ENCODE data around the gene OPN1SW.

Gene OPN1SW

DNA sequence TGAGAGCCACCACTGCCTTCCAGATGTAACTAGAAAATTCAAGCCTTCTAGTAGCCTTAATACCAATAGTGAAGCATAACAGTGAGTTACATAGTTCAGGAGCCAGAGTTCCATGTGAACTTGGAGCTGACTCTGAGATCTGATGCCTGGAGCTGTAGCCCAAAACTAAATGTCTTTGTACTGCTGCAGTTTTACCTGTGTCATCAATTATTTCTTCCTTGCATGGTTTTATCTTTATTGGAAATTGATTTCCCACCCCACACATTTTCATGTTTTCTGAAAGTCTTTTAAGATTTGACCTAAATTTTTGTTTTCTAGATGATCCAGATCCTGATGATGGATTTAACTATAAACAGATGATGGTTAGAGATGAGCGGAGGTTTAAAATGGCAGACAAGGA lies 17.0 kb downstream of the OPN1SW start:
- no peak for DNase-seq (ENCODE audit: low read depth)

DNA sequence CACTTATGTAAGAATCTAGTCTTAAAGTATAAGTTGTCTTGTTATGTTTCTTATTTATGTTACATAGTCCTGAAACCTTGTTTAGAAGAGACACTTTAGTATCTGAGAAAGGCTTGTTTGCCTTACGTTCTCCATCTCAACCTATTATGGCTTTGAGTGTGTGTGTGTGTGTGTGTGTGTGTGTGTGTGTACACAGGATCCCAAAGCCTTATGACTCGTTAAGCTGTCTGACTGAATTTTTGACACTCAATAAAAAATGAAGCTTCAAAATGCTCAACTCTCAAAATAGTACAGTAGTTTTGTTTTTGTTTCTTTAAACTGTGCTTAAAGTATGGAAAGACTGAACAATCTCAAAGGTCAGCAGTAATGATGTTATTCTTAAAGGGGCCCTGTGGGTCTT lies 18.4 kb downstream of the OPN1SW start:
- DNase-seq (ENCODE audit: low read depth), result no peak

DNA sequence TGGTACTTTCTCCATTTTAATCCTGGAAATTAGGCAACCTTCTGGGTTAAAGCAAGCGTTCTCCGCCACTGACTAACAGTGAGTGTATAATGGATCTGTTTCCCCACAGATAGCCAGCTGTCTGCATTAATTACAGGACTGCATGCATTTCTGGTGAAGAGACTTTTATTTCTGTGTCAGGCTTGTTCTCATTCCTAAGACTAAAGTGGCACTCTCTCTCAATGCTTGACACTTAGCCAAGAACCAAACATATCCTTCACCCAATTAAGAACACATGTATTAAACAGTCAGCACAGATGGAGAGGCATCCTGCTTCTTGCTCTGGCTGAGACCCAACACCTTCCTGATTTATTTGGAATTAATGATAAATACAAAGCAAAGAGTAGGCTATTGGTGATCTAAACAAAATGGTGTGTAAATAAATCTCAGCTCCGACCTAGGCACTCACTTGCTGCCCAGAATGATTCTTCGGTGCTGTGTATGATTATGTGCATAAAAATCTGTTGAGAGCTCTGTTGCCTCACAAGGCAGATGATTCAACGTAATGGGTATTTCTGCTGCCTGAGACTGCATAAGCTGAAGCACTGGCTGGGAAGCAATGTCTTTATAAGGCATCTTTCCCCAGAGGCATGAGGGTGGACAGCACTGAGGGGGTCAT lies 19.6 kb downstream of the OPN1SW start:
- DNase-seq (ENCODE audit: low read depth), result no peak

DNA sequence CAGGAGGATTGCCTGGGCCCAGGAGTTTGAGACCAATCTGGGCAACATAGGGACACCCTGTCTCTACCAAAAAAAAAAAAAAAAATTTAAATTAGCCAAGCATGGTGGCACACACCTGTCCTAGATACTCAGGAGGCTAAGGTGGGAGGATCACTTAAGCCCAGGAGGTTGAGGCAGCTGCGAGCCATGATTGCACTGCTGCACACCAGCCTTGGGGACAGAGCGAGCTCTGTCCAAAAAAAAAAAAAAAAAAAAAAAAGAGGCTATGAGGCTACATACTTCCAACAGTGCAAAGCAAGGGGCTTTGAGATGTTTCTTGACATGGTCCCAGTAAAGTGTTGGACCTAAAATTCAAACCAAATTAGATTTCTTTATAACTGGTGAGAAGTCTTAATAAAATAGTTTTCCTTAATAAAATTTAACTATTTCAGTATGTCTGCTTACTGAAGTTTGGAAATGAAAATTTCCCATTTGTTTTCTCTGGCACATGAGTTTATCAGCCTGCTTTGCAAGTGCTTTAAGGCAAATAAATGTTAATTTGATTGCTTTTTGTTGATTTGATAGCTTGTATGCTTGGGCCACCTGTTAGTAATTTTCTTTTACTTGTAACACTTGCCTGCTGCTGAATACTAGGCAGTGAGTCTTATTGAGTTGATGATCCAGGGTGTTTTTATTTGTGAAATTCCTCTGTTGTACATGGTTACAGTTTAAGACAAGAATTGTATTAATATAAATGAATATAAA lies 20.3 kb downstream of the OPN1SW start:
- DNase-seq (ENCODE audit: low read depth), result no peak

DNA sequence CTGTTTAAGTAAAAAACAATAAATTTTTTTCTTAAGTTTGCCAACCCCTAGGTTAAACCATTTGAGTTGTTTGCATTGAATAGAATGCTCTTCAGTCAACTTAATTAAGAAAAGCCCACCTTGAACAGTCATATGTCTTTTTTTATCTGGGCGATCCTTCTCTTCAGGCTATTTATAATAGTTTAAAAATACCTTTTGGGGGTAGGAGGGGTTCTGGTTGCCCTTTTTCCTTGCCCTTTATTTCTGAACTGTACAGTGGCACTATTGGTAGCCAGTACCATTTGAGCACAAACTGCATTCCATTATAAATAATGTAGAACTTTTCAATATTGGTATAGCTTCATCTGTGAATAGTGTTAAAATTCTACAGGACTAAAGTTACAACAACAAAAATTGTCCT lies 23.3 kb downstream of the OPN1SW start:
- no peak for DNase-seq (ENCODE audit: low read depth)

DNA sequence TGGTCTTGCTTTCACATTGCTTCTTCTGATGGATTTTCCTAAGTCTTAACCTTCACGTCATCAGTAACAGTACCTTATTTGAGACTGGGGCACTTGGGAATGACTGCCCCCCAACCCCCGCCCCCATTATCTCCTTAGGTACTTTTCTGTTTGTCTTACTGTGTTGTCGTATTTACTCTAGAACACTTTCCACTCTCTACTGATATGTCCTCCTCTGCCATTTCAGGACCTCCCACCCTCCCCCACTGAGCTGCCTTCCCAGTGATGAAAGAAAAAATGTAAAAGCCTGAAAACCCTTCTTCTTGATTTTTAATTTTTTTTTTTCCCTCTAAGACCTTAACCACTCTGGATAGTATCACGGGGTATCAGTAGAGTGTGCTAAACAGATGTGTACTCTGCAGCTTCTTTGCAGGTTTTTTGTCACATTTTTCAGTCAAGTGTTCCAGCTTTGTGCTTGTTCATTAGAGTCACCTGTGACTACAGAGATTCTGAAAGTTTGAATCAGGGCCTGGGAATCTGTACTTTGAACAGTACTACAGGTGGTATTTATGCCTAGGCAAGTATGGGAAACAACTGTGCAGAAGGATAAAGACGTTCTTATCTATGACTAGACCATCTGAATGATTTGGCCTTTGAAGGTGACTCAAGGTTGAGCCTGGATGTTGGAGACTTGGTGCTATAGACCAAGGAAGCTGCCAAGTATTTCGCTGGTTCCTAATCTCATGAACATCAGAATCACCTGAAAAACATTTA lies 28.1 kb downstream of the OPN1SW start:
- no peak for DNase-seq (ENCODE audit: low read depth)

DNA sequence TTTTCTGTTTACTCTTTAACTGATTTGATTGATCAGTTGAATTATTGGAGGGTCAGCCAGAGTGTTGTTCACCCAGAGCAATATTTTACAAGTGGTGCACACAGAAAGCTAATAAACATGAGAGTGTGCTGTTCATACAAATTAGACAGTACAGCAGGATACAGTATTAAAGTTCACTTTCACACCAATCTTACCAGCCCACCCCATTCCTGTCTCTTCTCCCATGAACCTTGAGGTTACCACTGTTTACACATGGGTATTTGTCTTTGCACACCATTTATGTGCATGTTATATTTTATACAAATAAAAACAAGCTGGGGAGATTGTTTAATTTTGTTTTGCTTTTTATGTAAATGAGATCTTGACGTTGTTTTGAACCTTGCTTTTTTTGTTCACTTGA lies 29.9 kb downstream of the OPN1SW start:
- no peak for DNase-seq (ENCODE audit: low read depth)

DNA sequence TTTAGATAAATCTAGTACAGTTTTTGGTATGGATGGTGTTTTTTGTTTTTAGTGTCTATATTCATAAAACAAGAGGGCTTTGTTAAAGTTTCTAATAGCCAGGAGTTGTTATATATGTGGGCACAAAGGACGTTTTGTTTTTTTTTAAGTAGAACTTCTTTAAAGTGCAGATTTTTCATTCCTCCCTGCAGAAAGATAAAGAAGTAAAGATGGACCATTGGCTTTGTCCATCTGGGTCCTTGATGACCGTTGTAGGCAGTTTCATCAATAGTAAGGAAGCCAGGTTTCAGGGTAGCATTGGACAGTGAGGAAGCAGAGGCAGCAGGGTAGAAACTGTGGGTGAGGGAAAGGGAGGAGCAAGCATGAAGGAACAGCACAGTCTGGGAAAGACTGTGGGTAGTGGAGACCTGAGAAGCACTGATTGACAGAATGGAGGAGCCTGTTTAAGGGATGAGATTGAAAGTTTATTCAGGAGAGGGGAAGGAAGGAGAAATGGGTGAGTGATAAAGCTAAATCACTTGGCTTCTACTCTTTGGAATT lies 31.2 kb downstream of the OPN1SW start:
- no peak for DNase-seq (ENCODE audit: low read depth)

DNA sequence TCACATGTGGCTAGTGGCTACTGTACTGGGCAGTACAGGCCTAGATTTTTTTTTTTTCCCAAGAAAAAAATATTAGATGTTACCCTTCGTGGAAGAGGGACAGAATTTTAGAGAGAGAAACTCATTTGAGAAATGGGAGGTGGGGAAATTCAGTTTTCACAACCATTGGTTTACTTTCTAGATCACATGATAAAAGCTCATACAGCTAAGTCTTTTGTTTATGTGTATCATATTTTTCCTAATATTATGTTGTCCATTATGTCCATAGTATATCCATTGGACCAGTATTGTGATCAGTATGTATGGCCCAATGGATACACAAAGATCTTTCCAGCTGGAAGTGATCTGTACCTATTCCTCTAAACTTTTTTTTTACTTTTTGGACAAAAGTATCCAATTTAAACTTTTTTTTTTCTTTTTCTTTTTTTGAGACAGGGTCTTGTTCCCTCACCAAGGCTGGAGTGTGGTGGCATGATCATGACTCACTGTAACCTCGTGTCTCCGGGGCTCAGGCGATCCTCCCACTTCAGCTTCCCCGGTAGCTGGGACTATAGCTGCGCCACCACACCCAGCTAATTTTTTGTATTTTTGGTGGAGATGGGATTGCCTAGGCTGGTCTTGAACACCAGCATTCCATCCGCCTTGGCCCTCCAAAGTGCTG lies 32.4 kb downstream of the OPN1SW start:
- DNase-seq (ENCODE audit: low read depth), result no peak

DNA sequence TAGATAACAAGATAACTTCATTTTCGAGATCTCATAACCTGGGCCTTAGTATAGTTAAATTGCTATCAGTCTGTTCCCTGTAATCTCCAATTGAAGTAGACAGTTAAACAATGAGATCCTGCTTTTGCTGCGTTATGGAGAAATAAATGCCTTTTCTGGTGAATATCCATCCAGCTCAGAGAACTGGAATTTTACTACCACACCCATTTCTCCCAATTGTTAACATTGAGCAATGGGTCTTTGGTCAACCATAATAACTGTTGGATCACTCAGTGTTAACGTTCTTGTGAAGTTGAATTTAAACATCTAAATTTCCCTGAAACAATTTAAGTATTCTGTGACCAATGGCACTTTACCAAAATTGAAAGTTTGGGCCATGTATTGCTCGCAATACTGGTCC lies 33.4 kb downstream of the OPN1SW start:
- DNase-seq (ENCODE audit: low read depth), result no peak

DNA sequence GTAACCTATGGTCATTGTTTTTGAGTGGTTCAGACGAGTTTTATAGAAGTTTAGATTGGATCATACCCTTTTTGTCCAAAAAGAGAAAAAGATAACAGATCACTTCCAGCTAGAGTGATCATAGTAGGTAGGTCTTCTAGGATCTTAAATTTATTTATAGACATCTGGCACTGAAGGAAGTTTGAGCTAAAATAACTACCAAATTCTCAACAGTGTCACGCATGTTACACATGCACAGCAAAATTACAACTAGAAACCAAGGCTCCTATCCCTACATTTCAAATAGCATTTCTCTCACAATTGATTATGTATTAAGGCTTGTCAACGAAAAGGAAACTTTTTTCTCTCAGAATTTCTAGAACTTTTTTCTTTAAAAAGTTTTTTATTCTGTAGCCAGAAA lies 34.1 kb downstream of the OPN1SW start:
- no peak for DNase-seq (ENCODE audit: low read depth)

DNA sequence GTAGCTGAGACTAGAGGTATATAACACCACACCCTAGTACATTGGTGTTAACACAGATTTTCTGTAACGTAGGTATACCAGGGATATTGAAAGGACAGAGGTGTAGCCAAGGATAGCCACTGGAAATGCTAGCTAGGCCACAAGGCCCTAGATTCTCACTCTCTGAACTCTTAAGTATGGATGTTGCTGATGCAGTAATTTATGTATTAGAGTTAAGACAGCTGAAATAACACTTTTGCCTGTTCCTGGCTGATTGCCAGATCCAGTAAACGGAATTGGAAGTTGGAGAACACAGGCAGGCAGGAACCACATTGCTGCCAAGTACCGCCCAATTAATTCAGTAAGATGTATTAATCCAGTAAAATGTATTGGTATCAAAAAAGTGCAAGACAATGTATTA lies 34.6 kb downstream of the OPN1SW start:
- DNase-seq (ENCODE audit: low read depth), result no peak

DNA sequence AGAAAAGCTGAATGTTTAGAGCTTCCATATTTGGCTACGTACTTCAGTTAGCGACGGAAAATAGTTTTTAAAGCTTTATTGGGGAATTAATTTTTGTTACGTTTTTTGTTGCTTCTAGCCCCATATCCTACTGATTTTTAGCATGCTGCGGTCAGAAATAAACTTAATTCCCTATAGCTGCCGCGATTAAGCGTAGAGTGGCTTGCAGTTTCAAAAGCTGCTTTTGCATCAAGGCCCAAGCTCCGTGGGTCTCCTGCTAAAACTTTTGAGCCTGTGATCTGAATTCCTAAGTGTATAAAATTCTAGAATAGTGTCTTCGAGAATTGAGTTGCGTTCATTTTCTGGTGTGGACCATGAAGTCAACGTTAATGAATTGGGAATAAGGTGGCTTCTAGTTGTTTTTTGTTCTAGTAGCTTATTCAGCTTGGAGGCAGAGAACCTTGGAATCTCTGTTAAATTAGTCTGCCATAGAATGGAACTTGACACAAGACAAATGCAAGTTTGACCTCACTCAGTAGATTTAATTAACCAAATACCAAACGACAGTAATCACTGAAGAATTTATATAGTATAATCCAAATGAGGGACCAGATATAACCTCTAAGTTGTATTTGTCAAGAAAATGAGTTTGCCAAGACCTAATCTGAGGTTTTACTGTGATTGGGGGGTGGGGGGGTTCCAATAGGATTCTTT lies 35.5 kb downstream of the OPN1SW start:
- DNase-seq (ENCODE audit: low read depth), result no peak

DNA sequence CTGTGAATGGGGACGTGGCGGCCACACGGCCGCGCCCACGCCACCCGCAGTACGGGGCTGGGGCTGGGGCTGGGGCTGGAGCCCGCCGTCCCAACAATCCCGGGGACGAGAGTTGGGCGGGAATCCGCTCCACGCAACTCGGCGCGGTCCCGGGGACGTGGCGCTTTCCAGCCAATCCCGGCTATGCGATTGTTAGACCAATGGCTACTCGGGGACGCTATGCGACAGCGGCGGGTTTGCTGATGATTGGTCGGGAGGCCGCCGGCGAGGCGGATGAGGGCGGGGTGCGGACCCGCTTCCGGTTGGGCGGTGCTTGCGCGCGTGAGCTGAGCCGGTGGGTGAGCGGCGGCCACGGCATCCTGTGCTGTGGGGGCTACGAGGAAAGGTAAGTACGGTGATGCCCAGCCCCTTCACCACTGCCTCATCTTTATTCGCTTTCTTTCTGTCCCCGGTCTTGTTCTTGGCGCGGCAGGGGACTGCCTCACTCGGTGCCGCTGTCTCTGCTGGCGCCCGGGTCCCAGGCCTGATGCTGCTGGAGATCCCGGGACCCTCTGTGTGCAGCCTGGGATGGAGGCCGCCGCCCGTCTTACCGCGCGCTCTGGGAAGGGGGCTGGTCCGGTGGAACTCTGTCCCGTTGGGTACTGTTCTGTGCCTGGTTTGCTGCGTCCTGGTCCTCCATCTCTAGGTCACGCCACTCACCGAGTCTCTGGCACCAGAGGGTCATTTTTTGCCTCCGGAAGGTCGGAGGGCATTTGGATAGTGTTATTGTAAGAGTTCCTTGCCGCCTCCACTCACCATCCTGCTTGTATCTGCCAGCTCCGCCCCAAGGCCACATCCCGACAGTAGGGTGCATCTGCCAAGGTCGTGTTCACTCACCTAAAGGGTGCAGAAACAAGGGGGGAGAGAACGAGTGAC lies 36.3 kb downstream of the OPN1SW start, which contains the start of gene CALU:
CALU (plus strand) TSS at position 312 of the 915 bp plus-strand sequence. CDS start 9,225 bp downstream, outside the sequence.
- DNase-seq (ENCODE audit: low read depth), result peak; percentile 81

DNA sequence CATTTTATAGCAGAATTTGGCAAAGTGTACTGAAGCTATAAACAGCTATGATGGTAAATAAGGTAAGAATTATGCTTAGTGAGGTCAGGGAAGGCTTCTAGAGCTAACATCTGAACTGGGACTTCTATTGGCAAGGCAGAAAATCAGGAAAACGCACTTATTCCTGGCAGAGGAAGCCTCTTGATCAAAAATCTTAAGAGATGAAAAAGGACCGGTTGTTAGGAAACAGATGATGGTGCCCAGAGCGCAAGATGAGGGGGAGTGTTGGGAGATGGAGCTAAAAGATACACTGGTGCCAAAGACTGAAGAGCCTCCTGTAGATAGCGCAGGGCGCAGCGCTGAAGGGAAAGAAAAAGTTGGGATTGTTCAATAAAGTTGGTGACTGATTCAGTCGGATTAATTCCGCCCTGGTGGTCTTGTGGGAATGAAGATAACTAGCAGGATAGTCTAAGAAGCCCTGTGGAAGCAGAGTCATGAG lies 37.0 kb downstream of the OPN1SW start:
- DNase-seq (ENCODE audit: low read depth), result peak; percentile 20

DNA sequence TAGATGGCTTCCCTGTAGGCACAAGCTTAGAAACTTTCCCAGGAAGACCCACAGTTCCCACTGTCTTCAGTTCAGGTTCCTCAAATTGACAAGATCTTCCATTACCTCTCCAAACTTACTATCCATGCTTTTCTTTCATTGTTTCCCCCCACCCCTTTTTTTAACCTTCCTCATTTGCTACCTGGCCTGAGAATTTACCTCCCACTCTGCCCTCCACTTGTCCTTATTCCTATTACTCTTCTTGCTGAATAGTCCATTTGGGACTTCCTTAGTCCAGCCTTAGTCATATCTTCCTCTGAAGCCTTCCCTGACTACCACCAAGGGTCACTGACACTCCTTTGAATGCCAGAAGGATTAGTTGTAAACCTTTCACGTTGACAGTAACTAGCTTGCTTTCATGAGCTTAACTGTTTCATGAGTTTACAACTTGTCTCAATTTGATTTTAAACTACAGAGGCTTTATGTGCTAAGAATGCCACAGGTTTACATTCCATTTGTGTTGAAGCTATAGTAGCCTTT lies 37.7 kb downstream of the OPN1SW start:
- DNase-seq (ENCODE audit: low read depth), result no peak

DNA sequence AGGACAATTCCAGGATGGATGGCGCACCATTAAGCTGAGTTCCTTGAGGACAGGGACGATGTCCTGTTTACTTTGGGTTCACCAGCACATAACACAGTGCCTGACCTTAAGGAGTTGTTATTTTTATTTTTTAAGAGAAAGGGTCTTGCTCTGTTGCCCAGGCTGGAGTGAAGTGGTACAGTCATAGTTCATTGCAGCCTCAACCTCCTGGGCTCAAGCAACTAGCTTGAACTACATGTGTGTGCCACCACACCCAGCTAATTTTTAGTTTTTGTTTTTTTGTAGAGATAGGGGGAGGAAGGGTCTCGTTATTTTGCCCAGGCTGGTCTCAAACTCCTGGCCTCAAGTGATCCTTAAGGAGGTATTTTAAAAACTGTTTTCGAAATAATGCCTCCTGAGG lies 38.2 kb downstream of the OPN1SW start:
- no peak for DNase-seq (ENCODE audit: low read depth)

DNA sequence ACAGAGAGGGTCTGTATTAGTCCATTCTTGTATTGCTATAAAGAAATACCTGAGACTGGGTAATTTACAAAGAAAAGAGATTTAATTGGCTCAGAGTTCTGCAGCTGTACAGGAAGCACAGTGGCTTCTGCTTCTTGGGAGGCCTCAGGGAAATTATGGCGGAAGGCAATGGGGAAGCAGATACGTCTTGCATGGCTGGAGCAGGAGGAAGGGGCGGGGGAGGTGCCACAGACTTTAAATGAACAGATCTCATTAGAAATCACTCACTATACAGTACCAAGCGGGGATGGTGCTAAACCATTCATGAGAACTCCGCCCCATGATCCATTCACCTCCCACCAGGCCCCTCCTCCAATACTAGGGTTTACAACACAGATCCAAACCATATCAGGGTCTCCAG lies 40.2 kb downstream of the OPN1SW start:
- DNase-seq (ENCODE audit: low read depth), result peak; percentile 52

DNA sequence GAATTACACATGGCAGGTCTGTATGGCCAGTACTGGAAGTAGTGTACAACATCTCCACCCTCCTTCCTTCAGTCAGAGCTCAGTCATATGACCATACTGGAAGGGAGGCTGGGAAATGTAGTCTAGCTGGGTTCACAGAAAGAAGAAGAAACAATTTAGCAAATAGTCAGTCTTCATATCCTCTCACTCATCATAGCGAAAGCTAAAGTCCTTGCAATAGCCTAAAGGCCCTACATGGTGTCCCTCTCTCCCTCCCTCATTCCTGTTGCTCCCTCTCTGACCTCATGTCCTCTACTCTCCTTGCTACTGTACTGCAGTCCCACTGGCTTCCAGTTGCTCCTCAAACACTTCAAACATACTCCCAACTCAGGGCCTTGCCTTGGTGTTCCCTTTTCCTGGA lies 40.7 kb downstream of the OPN1SW start:
- DNase-seq (ENCODE audit: low read depth), result no peak

DNA sequence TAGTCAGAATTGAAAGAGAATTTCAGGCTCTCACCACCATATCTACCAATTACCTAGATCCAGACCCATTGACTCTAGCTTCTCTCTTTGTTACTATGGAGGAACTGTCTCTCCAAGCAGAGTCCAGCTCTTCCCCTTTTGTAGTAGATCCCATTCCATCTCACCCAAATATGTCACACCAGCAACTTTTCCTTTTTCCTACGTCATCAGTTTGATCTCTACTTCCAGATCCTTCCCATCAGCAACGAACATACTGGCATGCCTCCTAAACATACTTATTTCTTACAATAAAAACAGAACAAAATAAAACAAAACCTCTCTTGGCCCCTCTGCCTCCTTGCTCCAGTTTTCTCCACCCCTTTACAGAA lies 42.3 kb downstream of the OPN1SW start:
- no peak for DNase-seq (ENCODE audit: low read depth)
